Neuronal stem cell (in vitro differentiated cells): ENCODE results near the gene TTL.
"Not testable (repeated sequence)": the region's sequence is repeated elsewhere in the genome, so short reads cannot be mapped to it uniquely, and the experiment has no call there.

Source experiments
- DNase-seq: peaks from one replicate; pipeline ENCODE4 v3.0.0-alpha.2; 2013; ENCODE audit warnings: low spot score
- H2AFZ ChIP-seq: one replicate; pipeline ENCODE4 v1.6.1; 2013; ENCODE audit warnings: mild to moderate bottlenecking, low read length, inconsistent platforms
- H2AK5ac ChIP-seq: 2 replicates; pipeline ENCODE4 v1.6.1; 2013; ENCODE audit warnings: low read depth, mild to moderate bottlenecking, inconsistent platforms, low read length, moderate library complexity, mixed read lengths
- H2BK120ac ChIP-seq: 2 replicates; pipeline ENCODE4 v1.6.1; 2013; ENCODE audit warnings: low read depth, mild to moderate bottlenecking, inconsistent platforms, low read length, moderate library complexity, mixed read lengths
- H2BK12ac ChIP-seq: one replicate; pipeline ENCODE4 v1.6.1; 2013; ENCODE audit warnings: low read length, inconsistent platforms
- H2BK15ac ChIP-seq: 2 replicates; pipeline ENCODE4 v1.6.1; 2013; ENCODE audit warnings: mild to moderate bottlenecking, low read length, inconsistent platforms, mixed read lengths
- H2BK5ac ChIP-seq: one replicate; pipeline ENCODE4 v1.6.1; 2013; ENCODE audit warnings: inconsistent platforms, mild to moderate bottlenecking, low read length, moderate library complexity
- H3K14ac ChIP-seq: one replicate; pipeline ENCODE4 v1.6.1; 2013; ENCODE audit warnings: low read length, inconsistent platforms
- H3K18ac ChIP-seq: 2 replicates; pipeline ENCODE4 v1.6.1; 2013; ENCODE audit warnings: low read length, inconsistent platforms
- H3K23ac ChIP-seq: 2 replicates; pipeline ENCODE4 v1.6.1; 2013; ENCODE audit warnings: low read depth, mild to moderate bottlenecking, mixed read lengths, low read length, inconsistent platforms; ENCODE audit not compliant: poor library complexity
- H3K27ac ChIP-seq: replicated peaks from 3 replicates; pipeline ENCODE4 v1.5.1; 2013; ENCODE audit warnings: low read length, inconsistent platforms
- H3K27me3 ChIP-seq, 3 experiments: 2 replicates each; pipeline ENCODE4 v1.6.1; 2013; ENCODE audit warnings: low read length in 3 of 3, mild to moderate bottlenecking in 2 of 3, inconsistent platforms in 1 of 3, low read depth in 1 of 3, mixed read lengths in 1 of 3, moderate library complexity in 1 of 3; ENCODE audit not compliant: control insufficient read depth in 3 of 3, insufficient read depth in 3 of 3
- H3K36me3 ChIP-seq, 2 donors: replicated peaks in 1 of 2; 2 replicates each; pipeline ENCODE4 v1.6.1; 2013; ENCODE audit warnings: low read length in 2 of 2; ENCODE audit not compliant: control insufficient read depth in 2 of 2, insufficient read depth in 2 of 2
- H3K4ac ChIP-seq: 2 replicates; pipeline ENCODE4 v1.6.1; 2013; ENCODE audit warnings: inconsistent platforms, mild to moderate bottlenecking, low read length, moderate library complexity
- H3K4me1 ChIP-seq, 2 donors: 1 replicate in 1 of 2; 2 replicates in 1 of 2; pipeline ENCODE4 v1.6.1; 2013; ENCODE audit warnings: low read length in 2 of 2, low read depth in 1 of 2; ENCODE audit not compliant: control insufficient read depth in 2 of 2, insufficient read depth in 1 of 2
- H3K4me2 ChIP-seq: one replicate; pipeline ENCODE4 v1.6.1; 2013; ENCODE audit warnings: mild to moderate bottlenecking, low read length, inconsistent platforms; ENCODE audit not compliant: insufficient read depth, poor library complexity, severe bottlenecking
- H3K4me3 ChIP-seq, 2 donors: 2 replicates each; pipeline ENCODE4 v1.5.1; 2013; ENCODE audit warnings: low read length in 2 of 2, mild to moderate bottlenecking in 2 of 2, inconsistent platforms in 1 of 2, moderate library complexity in 1 of 2
- H3K79me1 ChIP-seq: one replicate; pipeline ENCODE4 v1.6.1; 2013; ENCODE audit warnings: low read depth, mild to moderate bottlenecking, inconsistent platforms, low read length, moderate library complexity
- H3K9ac ChIP-seq: one replicate; pipeline ENCODE4 v1.6.1; 2013; ENCODE audit warnings: mild to moderate bottlenecking, low read depth, low read length, inconsistent platforms; ENCODE audit not compliant: poor library complexity
- H3K9me3 ChIP-seq, 2 donors: replicated peaks in 1 of 2; 2 replicates each; pipeline versions ENCODE3 to v1.6.1; 2013; ENCODE audit warnings: low read length in 2 of 2, mild to moderate bottlenecking in 2 of 2, inconsistent platforms in 1 of 2, low read depth in 1 of 2, mixed read lengths in 1 of 2, moderate library complexity in 1 of 2; ENCODE audit not compliant: control insufficient read depth in 2 of 2, insufficient read depth in 1 of 2
- H4K8ac ChIP-seq: one replicate; pipeline ENCODE4 v1.6.1; 2013; ENCODE audit warnings: low read depth, mild to moderate bottlenecking, inconsistent platforms, low read length, moderate library complexity
- H4K91ac ChIP-seq: one replicate; pipeline ENCODE4 v1.6.1; 2013; ENCODE audit warnings: low read length, low read depth, mild to moderate bottlenecking, inconsistent platforms; ENCODE audit not compliant: poor library complexity
- WGBS, 2 donors: extraction: QIAGEN DNeasy Blood & Tissue Kit; methylation state at CpG; one replicate each; pipeline ENCODE4 v1.1.7; 2013; ENCODE audit warnings: missing lambda C conversion rate in 2 of 2, mixed read lengths in 1 of 2; ENCODE audit not compliant: insufficient read length in 2 of 2, insufficient replicate concordance in 1 of 2; ENCODE audit errors: extremely low coverage in 2 of 2; 5-methylcytosine and 5-hydroxymethylcytosine counted together

The TTL gene

GRCh38 chr2:112437405-112437831 lies 44.5 kb upstream of the TTL start:
- not testable (repeated sequence) for H3K18ac ChIP-seq, H3K36me3 ChIP-seq, H3K23ac ChIP-seq, H2BK120ac ChIP-seq, H3K4me3 ChIP-seq, H4K91ac ChIP-seq, H3K9me3 ChIP-seq, H2AFZ ChIP-seq, H3K9ac ChIP-seq, H3K4me2 ChIP-seq, H2BK15ac ChIP-seq, H3K14ac ChIP-seq, H2BK12ac ChIP-seq, H3K79me1 ChIP-seq, DNase-seq, H2BK5ac ChIP-seq, H3K4ac ChIP-seq, H4K8ac ChIP-seq, H3K27ac ChIP-seq, H3K4me1 ChIP-seq, H2AK5ac ChIP-seq, H3K27me3 ChIP-seq
- no CpG with 5 or more reads among the region's 16 CpGs for WGBS, 2 donors

DNA sequence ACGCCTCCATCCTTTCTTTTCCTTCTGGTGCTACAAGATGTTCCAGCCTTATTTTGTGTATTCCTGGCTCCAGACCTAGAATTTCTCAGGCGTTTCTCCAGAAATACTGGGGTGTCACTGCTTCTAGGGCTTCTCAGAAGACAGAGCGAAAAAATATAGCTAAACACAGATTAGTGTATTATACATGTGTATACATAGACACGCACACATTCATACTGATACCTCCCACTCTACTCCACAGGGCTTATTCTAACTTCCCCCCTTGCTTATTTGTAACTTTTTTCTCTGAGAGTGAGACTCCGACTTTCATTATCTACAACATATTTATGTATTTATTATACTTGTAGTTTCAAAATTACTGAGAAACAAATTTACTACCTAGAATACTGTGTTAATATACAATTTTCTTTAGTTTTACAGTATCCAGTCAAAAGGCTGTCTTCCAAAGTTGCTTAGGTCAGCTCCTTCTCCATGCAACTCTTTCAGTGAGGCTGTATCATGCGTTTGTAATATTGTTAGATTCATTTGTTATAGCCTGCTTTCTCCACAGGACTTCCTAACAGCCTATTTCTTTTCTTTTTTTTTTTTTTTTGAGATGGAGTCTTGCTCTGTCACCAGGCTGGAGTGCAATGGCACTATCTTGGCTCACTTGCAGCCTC lies 43.2 kb upstream of the TTL start:
- H2AFZ ChIP-seq, H3K27ac ChIP-seq, H2BK5ac ChIP-seq, H3K14ac ChIP-seq, H4K91ac ChIP-seq, H3K9me3 ChIP-seq, H3K4ac ChIP-seq, H3K9ac ChIP-seq, H3K36me3 ChIP-seq, H3K79me1 ChIP-seq, H2AK5ac ChIP-seq, H2BK120ac ChIP-seq, H2BK12ac ChIP-seq, DNase-seq, H3K4me2 ChIP-seq, H3K18ac ChIP-seq, H4K8ac ChIP-seq, H2BK15ac ChIP-seq, H3K4me3 ChIP-seq, H3K23ac ChIP-seq, H3K27me3 ChIP-seq, H3K4me1 ChIP-seq: not testable (repeated sequence)
- no CpG with 5 or more reads among the region's 6 CpGs for WGBS, 2 donors

GRCh38 chr2:112444256-112444655 lies 37.7 kb upstream of the TTL start:
- not testable (repeated sequence) for H4K8ac ChIP-seq, H3K79me1 ChIP-seq, H2BK120ac ChIP-seq, H2BK12ac ChIP-seq, H2BK15ac ChIP-seq, DNase-seq, H3K14ac ChIP-seq, H3K9me3 ChIP-seq, H3K4me3 ChIP-seq, H3K27me3 ChIP-seq, H3K27ac ChIP-seq, H3K4ac ChIP-seq, H3K36me3 ChIP-seq, H3K4me2 ChIP-seq, H2BK5ac ChIP-seq, H3K23ac ChIP-seq, H2AK5ac ChIP-seq, H4K91ac ChIP-seq, H3K9ac ChIP-seq, H3K18ac ChIP-seq, H3K4me1 ChIP-seq, H2AFZ ChIP-seq
- no CpG with 5 or more reads among the region's 1 CpG for WGBS, 2 donors

DNA sequence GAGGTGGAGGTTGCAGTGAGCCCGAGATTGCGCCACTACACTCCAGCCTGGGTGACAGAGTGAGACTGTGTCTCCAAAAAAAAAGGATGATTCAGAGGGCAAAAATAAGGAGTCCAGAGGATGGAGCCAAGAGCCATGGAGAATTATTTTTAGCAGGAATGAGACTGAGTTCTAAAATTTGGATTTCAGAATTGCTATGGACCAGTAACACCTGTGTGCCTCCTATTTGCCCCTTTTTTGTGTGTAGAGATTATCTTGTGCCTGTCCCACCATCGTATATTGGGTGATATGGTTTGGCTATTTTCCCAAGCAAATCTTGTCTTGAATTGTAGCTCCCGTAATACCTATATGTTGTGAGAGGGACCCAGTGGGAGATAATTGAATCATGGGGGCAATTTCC lies 32.1 kb upstream of the TTL start:
- Histone ChIP-seq H3K27me3 (no peaks in the 10 kb centered on the region), H2BK12ac (no peak overlapping the region), H3K27ac (no peak overlapping the region), H3K18ac (no peak overlapping the region), H3K14ac (no peak overlapping the region), H3K9ac (no peak overlapping the region), H3K4ac (no peak overlapping the region), H3K36me3 (no peaks in the 10 kb centered on the region), H3K9me3 (peaks cover 0 to 4% of the 10 kb centered on the region in 2 donors), H3K23ac (no peak overlapping the region), H4K8ac (no peak overlapping the region), H4K91ac (no peak overlapping the region), H2BK15ac (no peak overlapping the region), H3K79me1 (no peaks in the 10 kb centered on the region), H3K4me2 (no peak overlapping the region), H2BK5ac (no peak overlapping the region), H2AK5ac (no peak overlapping the region), H2BK120ac (no peak overlapping the region), H3K4me3 (no peak overlapping the region), H2AFZ (no peak overlapping the region), H3K4me1 (no peaks in the 10 kb centered on the region)
- no peak for DNase-seq
- no CpG with 5 or more reads among the region's 4 CpGs for WGBS, 2 donors
